LNCaP clone FGC (cell line): Measurements from ENCODE around the gene PTPRQ.

Experiments used
- DNase-seq: peaks from one replicate; pipeline ENCODE4 v3.0.0-alpha.2; 2011; ENCODE audit warnings: low read depth
- H3K4me3 ChIP-seq: 2 replicates; pipeline ENCODE4 v1.5.1; 2011; ENCODE audit warnings: mild to moderate bottlenecking, low read depth, low read length, control low read depth
- TF ChIP-seq, protein P1 (sequence below): IDR thresholded peaks from 2 replicates; pipeline ENCODE4 v1.5.1; 2012; ENCODE audit warnings: mild to moderate bottlenecking; ENCODE audit not compliant: control insufficient read depth, insufficient read depth; ENCODE audit errors: extremely low read depth

PTPRQ gene

DNA sequence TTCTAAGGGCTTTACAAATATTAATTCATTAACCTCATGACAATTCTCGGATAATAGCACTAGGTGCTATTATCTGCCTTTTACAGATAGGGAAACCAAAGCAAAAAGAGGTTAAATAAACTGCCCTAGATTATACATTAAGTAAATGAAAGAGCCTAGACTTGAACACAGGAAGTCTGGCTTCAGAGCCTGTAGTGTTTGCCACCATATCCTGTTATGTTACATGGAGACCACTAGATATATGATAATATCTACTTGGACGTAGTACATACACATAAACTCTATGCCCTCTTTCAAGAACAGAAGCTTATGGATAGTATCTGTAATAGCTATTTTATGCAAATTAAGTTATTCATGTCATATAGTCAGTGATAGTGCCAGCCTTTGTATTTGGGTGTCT lies 246.5 kb downstream of the PTPRQ start:
- TF ChIP-seq, protein P1, sequence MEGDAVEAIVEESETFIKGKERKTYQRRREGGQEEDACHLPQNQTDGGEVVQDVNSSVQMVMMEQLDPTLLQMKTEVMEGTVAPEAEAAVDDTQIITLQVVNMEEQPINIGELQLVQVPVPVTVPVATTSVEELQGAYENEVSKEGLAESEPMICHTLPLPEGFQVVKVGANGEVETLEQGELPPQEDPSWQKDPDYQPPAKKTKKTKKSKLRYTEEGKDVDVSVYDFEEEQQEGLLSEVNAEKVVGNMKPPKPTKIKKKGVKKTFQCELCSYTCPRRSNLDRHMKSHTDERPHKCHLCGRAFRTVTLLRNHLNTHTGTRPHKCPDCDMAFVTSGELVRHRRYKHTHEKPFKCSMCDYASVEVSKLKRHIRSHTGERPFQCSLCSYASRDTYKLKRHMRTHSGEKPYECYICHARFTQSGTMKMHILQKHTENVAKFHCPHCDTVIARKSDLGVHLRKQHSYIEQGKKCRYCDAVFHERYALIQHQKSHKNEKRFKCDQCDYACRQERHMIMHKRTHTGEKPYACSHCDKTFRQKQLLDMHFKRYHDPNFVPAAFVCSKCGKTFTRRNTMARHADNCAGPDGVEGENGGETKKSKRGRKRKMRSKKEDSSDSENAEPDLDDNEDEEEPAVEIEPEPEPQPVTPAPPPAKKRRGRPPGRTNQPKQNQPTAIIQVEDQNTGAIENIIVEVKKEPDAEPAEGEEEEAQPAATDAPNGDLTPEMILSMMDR, result no peak
- H3K4me3 ChIP-seq, result no peak overlapping the region
- DNase-seq, result no peak

DNA sequence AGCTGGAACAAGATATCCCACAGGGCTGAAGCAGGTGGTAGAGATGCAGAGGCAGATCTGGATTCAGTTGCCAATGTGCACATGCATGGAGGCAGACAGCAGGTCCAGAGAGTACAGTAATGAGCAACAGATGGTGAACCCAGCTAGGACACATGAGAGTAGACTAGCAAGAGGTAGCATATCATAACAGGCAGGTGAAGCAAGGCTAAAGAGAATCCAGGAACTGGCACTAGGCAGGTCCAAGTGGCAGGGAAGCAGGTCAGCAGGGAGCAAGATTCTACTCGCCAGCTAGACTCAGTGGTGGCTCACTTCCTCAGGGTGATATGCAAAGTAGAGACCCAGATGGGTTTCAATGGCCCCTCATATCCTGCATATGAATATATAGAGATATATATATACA lies 248.1 kb downstream of the PTPRQ start:
- DNase-seq, result no peak
- no peak overlapping the region for H3K4me3 ChIP-seq
- TF ChIP-seq, protein P1, result no peak

DNA sequence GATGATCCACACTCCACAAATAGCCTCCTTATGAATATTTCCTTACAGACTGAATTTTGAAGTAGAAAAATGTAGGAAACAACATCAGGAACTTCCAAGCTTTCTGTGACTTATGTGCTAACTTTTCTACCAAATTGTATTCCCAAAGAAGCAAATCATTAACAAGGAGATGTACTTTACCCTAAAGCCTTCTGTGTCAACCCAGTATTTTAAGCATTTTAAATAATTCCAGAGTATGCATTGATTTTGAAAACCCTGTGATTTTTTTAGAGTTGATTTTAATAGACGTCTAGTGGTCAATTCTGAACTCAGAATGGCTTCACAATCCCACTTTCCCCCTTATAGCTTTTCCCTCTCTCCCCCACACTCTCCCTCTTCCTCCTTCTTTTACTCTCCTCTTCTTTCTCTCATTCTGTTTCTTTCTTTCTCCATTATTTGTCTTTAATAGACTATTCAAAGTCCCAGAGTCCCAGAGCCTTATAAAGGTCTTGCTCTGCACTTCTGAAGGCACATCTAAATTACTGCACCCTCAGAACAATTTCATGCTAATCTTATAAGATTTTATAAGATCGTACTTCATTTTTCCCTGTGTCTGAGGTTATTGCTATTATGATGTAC lies 253.3 kb downstream of the PTPRQ start:
- no peak overlapping the region for H3K4me3 ChIP-seq
- DNase-seq, result no peak
- TF ChIP-seq, protein P1, result no peak

DNA sequence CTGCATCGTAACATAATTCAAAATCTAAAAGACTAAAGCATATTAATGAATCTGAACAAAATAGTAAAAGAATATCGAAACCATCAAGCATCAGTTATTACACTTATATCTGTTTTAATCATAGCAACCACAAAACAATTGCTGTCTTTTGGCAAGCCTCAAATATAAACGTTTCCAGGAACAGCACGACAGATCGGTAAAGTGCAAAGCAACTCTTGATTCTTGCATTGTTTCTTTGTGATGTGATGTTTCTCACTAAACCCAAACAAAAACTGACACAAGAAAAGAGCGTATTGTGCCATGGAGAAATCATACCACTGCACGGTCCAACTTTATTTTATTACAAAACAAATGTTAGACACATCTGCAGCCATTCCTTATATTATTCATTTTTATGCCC lies 254.2 kb downstream of the PTPRQ start:
- H3K4me3 ChIP-seq, result no peak overlapping the region
- TF ChIP-seq, protein P1, result no peak
- DNase-seq, result no peak

DNA sequence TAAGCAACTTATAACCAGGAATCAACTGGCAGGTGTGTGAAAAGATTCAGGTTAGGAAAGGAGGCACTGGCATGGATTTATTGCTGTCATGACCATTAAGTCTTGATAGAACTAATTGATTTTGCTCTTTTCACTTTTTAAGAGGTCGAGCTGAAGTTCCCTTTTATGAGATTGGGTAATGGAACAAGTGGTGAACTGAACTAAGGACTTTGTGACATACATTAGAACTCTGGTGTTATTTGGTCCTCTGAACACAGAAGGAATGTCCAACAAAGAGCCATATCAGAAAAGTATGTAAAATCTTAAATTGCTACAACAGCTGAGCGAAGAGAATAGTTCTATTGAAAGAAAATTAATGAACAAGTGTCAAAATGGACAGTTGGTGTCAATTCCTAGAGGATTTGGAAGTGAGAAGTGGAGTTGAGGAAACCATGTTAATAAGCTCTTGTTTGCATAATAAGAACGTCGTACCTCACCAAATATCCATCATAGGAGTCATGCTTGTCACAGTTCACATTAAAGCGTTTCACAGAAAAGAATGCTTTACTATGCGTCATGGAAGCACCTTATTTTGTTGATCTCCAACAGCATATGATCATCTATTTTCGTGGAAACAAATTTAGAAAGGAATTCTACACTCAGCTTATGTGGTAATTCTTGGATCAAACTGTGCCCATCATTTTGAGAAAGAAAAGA lies 255.0 kb downstream of the PTPRQ start:
- no peak for DNase-seq
- TF ChIP-seq, protein P1, result no peak
- no peak overlapping the region for H3K4me3 ChIP-seq

DNA sequence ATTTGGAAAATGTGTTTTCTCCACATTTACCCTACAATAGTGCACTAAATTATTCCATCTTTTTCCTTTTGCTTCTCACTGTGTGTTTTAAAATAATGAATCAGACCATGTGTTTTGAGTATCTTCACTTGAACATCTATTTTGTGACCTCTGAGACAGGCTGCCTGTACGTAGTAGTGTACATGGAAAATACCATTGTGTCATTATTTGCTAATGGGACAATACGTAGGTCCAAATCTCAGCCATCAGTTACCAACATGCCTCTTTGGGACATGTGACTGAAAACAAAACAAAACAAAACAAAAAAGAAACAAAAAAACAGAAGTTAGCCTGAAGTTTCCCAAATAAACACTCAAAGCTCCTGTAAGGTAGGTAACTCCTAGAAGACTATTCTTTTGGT lies 256.3 kb downstream of the PTPRQ start:
- no peak overlapping the region for H3K4me3 ChIP-seq
- no peak for DNase-seq
- TF ChIP-seq, protein P1, result no peak

DNA sequence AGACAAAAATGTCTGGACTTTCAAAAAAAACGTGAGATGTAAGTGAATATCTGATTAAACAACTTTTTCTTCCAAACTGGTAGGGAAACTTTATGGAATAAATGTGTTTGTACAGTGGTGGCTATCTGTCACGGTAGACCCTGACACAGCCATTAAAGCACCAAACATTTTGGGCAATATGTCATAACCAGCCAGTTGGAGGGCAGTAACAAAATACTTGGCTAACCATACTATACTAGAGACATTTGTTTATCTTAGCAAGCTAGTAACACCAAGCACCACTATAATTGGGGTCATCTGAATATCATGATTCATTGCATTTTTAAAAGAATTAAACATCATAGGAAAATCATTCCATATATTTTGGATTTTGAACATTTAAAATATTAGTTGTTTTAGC lies 257.4 kb downstream of the PTPRQ start:
- no peak for DNase-seq

More for the DNA sequence above, 257.4 kb downstream of the PTPRQ start:
- TF ChIP-seq, protein P1, result no peak
- no peak overlapping the region for H3K4me3 ChIP-seq
